ENCODE results near the gene CDC6.
"Not testable (repeated sequence)": the region's sequence is repeated elsewhere in the genome, so short reads cannot be mapped to it uniquely, and the experiment has no call there.

Gene CDC6

GRCh38 chr17:40287159-40287493 is 553 bp upstream of the CDC6 start:
- DNase-seq (ENCODE audit: low spot score): no peak

DNA sequence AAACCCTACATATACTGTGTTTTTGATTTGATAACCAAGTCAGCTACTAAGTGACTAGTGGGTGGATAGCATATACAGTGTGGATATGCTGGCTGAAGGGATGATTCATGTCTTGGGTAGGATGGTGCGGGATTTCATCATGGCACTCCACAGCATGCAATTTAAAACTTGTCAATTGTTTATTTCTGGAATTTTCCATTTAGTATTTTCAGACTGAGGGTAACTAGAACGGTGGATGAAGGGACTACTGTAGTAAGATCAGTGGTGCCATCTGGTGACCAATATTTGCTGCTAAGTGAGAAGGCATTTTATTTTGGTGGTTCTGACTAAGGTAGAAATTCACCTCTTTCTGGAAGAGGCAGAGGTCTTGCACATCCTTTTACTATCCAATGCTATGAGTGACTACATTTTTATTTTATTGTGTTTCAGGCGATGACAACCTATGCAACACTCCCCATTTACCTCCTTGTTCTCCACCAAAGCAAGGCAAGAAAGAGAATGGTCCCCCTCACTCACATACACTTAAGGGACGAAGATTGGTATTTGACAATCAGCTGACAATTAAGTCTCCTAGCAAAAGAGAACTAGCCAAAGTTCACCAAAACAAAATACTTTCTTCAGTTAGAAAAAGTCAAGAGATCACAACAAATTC is 3.1 kb downstream of the CDC6 start:
- peak; percentile 52 for DNase-seq (ENCODE audit: low spot score)

DNA sequence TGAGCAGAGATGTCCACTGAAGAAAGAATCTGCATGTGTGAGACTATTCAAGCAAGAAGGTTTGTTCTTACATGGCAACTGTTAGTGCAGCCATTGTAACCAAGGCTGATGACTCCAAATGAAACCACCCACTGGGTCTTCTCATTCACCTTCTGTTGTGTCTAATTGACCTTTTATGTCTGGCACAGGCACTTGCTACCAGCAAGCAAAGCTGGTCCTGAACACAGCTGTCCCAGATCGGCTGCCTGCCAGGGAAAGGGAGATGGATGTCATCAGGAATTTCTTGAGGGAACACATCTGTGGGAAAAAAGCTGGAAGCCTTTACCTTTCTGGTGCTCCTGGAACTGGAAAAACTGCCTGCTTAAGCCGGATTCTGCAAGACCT is 3.6 kb downstream of the CDC6 start:
- DNase-seq (ENCODE audit: low spot score): no peak

DNA sequence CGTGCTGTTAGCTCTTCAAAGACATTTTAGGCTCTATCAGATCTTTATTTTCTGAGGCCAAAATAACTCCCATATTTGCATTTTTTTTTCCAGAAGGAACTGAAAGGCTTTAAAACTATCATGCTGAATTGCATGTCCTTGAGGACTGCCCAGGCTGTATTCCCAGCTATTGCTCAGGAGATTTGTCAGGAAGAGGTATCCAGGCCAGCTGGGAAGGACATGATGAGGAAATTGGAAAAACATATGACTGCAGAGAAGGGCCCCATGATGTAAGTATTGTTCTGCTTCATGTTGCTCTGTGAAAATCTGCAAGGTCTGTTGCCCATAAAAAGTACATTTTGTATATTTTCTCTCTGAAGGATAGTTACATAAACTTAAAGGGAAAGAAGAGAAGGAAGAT is 5.7 kb downstream of the CDC6 start:
- no peak for DNase-seq (ENCODE audit: low spot score)

DNA sequence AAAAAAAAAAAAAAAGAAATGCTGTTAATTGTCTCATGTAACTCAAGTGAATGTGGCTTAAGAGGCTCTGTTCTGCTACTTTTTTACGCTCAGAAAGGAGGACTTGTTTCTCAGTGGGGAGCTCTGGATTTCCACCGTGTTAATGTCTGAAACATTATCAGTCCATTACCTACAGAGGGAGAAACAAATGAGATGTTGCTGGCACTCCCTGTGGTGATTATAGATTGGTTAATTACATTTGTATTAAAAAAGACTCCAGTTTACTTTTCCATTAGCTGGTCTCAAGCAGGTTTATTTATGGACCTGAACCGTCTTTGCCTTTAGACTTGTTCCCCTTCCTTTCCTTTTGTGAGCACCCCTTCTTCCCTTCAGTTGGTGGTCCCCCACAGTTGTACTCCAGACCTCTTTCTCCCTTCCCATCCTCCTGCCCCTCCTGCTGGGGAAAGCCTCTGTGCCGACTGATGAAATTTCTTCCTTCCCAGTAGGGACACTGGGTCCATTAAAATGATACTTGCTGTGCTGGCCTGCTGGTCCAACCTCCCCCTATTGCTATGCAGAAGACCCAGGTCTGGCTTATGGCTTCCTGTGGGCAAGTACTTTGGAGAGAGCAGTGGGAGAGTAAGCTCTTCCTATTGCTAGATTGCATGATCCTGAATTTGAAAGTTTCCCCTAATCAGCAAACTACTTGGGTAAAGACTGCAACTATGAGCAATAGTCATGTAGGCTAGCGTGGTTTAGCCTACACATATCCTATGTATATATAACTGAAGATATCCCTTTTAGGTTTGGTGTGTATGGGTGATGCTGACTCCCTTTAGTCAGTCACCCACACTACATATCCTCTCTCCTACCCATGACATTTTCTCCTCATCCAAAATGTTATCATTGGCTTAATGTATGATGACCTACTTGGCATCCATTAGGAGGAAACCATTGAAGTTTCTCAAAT is 8.1 kb downstream of the CDC6 start:
- no peak for DNase-seq (ENCODE audit: low spot score)

DNA sequence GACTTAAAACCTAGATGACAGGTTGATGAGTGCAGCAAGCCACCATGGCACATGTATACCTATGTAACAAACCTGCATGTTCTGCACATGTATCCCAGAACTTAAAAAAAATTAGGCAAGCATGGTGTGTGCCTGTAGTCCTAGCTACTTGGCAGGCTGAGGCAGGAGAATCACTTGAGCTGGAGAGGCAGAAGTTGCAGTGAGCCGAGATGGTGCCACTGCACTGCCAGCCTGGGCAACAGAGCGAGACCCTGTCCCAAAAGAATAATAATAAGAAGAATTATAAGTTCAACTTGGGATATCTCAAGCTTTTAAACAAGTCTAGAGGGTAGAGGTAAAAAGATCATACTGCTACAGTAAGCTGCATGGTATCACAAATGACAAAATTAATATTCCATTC is 9.8 kb downstream of the CDC6 start:
- no peak for DNase-seq (ENCODE audit: low spot score)

GRCh38 chr17:40298726-40299125 is 11.0 kb downstream of the CDC6 start:
- DNase-seq (ENCODE audit: low spot score): no peak

DNA sequence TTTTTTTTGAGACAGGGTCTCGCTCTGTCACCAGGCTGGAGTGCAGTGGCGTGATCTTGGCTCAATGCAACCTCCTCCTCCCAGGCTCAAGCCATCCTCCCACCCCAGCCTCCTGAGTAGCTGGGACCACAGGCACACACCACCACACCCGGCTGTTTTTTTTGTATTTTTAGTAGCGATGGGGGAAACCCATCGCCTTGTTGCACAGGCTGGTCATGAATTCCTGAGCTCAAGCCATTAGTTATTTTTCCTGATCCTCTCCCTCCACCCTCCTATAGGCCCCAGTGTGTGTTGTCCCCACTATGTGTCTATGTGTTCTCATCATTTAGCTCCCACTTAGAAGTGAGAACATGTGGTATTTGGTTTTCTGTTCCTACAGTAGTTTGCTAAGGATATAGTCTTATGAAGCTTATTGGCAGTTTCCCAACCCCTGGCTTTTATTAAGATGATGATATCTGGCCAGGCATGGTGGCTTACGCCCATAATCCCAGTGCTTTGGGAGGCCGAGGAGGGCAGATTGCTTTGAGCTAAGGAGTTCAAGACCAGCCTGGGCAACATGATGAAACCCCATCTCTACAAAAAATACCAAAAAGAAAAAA is 11.6 kb downstream of the CDC6 start:
- not testable (repeated sequence) for DNase-seq (ENCODE audit: low spot score)

GRCh38 chr17:40301315-40301714 is 13.6 kb downstream of the CDC6 start:
- DNase-seq (ENCODE audit: low spot score): no peak

DNA sequence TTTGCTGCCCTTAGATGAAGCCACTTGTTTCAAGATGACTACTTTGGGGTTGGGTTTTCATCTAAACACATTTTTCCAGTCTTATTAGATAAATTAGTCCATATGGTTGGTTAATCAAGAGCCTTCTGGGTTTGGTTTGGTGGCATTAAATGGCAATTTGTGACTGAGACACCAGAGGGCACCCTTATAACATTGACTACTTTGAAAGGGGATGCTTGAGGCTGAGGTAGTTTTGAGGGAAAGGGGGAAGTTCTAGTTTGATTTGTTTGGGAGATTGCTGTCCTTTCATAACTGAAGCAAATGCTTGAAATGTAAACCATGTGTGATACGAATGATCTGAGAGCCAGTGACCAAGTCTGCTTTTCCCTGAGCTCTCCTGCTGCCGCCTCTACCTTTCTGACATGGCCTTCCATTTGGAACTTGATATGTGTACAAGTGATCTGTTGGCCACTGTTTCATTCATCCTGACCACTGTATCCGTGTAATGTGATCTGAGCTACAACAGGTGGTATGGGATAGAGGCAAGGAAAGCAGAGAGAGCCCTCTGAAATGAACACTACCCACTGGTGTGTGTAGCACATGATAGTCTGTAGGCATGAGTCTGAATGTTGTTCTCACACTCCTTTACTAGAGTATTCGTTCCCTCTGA is 15.5 kb downstream of the CDC6 start:
- DNase-seq (ENCODE audit: low spot score): peak; percentile 77

- DNase-seq (ENCODE audit: low spot score): no peak
These were observed 16.3 kb downstream of the CDC6 start for GRCh38 chr17:40303708-40304551.

DNA sequence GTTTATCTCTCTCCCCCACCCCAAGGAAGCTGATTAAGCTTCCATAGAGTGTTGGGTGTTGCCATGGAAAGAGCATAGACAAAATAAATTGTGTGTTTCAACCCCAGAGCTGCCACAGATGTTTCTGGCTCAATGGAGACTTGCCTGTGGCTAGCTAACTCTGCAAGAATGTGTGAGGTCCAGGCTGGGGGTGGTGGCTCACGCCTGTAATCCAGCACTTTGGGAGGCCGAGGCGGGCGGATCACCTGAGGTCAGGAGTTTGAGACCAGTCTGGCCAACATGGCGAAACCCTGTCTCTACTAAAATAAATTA is 16.8 kb downstream of the CDC6 start:
- not testable (repeated sequence) for DNase-seq (ENCODE audit: low spot score)

- DNase-seq (ENCODE audit: low spot score): not testable (repeated sequence)
These were observed 17.2 kb downstream of the CDC6 start for GRCh38 chr17:40304866-40305265.

- no peak for DNase-seq (ENCODE audit: low spot score)
These were observed 18.7 kb downstream of the CDC6 start for GRCh38 chr17:40306395-40306794.

DNA sequence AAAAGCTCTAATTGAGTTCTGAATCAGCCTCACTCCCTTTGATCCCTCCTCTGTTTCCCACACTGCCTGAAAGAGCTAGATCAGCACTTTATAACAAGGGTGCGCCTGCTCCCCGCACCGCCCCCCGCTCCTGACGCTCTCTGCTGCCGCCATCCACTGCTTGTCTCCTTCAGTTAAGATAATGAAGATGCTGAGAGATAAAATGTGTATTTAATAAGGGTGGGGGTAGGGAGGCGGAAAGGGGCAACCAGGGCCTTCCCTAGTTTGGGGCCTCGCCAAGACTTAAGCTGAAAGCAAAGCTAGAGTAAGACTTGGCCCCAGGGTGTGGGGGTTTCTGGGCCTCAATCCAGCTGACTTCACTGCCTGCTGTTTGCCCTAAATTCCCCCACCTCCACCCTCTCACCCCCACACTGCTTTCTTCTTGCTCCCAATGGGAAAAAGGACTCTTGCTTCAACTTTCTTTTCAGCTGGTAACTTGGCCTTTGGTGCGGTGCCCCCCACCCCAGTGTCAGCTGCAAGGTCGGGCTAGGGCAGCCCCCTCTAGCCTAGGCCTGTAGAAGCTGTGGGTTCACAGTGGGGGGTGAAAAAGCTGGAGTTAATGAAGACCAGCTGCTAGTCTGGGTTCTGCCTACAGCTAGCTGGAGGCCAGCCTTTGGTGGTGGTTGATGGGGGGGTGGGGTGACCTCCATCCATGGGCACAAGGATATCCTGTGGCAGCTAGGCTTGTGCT is 19.5 kb downstream of the CDC6 start:
- no peak for DNase-seq (ENCODE audit: low spot score)

- no peak for DNase-seq (ENCODE audit: low spot score)
These were observed 20.1 kb downstream of the CDC6 start for GRCh38 chr17:40307740-40308239.

DNA sequence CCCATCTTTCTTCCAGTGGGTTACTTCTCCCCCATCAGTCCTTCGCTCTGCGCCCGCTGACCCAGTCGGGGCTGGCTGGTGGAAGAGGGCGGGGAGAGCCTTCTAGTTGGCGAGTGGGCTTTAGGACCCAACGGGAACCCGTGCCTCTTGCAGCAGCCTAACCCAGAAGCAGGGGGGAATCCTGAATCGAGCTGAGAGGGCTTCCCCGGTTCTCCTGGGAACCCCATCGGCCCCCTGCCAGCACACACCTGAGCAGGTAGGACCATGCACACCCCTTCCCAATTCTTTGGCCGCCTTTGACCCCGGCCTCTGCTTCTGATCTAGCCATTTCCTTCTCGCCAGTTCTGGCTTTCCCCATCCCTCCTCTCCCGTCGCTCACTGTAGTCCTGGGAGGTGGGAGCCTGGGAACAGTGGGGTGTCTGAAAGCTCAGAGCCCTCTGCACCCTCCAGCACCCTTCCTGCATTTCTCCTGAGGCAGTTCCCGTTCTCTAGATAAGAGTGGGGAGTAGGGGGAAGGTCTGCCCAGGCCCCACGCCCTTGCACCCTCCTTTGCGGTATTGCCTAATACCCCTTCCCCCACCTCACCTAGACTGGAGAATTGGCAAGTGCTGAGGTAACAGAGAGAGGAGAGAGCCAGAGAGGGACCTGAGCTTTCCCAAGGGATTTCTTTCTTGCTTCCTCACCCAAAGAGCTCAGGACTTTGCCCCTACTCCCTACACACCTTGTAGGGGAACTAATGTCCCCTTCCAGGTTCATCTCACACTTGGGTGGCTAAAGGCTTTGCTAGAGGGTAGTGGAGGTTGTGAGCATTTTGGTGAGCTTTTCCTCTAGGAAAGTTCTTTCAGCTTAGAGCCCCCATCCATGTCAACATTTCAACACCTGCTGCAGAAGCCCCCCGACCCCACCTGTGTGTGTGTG is 21.6 kb downstream of the CDC6 start, which contains the start of gene RARA:
TSS of gene RARA (plus strand) at position 150 of the 918 bp plus-strand sequence. CDS start 22,039 bp downstream, outside the sequence.
- DNase-seq (ENCODE audit: low spot score): no peak

GRCh38 chr17:40309949-40310510 is 22.4 kb downstream of the CDC6 start:
- no peak for DNase-seq (ENCODE audit: low spot score)

- DNase-seq (ENCODE audit: low spot score): no peak
These were observed 23.3 kb downstream of the CDC6 start for GRCh38 chr17:40310882-40311391.
